HG03139 (cell line): ENCODE measurements around the gene CA10.

Experiments used
- ATAC-seq: cut with Tn5 transposase; IDR thresholded peaks from one replicate; pipeline ENCODE4 v1.9.1; 2021; ENCODE audit not compliant: unreplicated experiment

CA10 gene

DNA sequence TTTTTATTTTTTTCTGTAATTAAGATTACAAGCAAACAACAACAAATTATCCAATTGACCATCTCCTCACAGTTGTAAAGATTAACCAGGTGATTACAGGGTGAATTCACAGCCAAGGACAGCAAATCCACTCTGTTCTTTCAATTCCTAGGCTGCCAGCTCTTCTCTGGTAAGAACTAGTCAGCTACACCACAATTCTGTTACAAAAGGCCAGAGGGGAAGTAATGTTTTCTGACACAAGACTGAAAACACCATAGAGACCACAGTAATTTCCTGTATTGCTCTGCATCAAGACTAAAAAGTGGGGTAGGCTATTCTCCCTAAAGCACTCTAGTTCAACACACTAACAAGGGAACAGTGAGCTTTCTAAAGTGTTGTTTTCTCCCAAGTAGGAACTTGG is 10.6 kb downstream of the CA10 start:
- no peak for ATAC-seq

DNA sequence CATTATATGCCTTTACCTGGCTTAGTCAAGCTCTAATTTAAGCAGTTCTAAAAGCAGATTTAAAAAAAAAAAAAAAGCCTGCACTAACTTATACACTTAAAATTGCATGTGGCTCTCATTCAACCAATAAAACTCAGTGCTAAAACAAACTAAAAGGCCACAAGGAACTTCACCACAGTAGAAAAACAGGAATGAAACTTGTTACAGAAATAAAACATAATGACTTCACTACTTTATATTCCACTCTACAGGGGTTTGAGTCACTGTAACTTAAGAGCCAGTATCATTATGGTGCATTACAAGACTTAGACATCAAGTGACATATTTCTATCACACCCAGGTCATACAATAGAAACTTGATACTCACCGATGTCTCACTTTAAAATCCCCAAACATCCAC is 11.1 kb downstream of the CA10 start:
- no peak for ATAC-seq

DNA sequence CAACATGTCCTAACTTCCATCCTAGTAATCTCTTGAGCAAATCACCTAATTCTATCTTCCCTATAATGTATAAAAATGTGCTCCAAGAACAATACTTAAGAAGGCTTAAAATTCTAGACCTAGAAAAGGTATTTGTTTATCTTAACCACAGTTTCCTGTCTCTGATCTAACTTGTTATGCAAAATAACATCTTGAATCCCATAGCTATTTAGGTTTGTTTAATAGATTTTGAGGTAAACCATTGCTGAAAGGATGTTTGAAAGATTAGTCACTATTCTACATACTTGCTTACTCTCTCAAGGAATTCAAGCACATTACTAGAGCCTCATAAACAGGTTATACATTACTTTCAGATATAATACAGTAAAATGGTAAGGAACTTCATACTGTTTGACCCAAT is 13.0 kb downstream of the CA10 start:
- no peak for ATAC-seq

DNA sequence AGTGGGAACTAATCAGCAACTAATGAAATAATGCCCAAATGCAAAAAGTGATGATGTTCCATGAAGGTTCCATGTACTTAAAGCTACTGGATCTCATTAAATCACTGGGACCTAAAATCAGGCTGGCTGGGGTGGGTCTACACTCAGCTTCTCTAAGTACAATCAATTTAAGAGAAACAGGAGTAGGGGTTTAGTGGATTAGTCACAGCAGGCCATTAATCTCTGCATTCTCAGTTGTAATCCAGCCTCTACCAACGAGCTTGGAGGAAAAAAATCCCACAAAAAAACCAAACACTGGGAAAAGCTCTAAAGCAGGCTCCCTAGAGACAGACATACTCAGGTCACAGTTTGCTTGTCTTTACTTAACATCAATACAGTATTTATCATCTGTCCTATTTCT is 15.0 kb downstream of the CA10 start:
- ATAC-seq, result no peak

DNA sequence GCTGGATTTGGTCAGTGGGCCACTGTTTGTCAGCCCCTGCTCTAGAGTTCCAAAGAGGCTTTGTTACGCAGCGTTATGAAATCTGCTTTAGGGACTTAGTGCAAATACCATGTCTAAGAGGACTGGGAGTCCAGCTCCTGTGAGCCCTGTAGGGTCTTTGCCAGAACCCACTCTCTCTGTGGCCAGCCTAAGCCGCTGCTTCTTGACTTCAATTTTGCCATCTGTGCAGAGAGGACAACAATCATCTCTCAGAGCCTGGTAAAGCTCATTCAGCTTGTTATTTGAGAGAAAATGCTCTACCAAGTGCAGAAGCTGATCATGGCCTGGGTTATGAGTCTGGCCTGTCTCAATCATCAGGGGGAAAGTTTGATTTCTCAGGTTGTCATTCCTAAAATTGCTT is 17.9 kb downstream of the CA10 start:
- ATAC-seq, result no peak

DNA sequence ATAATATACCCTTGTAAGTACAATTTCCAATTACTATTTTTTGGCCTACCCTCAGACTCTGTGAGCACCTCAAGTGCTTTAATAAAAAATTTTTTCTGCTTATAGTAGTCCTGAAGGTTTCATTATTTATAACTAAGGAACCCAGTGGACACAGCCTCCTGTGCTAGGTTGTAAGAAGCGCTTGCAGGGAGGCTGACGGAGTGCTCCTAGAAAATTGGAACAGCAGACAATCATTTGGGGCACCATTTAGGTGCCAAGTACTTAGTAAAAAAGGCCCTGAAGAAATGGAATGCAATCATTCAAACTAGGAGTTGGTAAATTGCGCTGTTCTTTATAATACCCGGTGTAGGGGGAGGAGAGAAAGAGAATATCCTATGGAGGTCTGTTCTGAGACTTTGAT is 19.8 kb downstream of the CA10 start:
- no peak for ATAC-seq

DNA sequence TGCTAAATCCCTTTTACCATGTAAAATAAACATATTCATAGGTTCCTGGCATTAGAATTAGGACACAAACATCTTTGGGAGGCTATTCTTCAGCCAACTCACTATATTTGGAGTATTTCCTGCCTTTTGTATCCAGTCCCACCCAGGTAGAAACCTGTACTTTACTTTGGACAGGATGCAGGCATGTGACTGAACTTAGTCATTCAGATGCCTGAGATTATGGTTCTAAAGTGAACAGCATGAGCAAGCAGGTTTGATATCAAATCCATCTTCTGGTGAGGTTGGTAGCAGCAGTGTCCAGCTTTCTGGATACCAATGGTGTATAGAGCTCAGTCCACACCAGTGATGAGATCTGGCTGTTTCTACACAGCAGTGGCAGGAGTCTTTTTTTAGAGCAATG is 20.2 kb downstream of the CA10 start:
- no peak for ATAC-seq

DNA sequence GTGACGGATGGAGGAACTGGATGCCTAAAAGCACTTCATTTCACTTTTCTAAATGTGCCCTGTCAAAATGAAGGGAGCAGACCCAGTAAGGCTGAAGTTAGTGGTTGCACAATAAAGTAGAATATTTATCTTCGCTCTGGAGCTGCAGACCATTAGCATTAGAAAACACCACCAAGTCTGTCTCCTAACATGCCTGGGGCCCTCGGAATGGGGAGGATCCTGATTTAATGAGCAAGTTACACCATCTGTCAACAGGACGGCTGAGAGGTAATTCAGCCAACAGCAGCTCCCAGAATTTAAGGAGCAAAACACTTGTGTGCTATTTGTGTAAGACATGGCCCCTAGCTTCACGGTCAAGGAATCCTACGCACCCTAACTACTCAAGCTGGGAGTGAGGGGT is 22.3 kb downstream of the CA10 start:
- no peak for ATAC-seq

DNA sequence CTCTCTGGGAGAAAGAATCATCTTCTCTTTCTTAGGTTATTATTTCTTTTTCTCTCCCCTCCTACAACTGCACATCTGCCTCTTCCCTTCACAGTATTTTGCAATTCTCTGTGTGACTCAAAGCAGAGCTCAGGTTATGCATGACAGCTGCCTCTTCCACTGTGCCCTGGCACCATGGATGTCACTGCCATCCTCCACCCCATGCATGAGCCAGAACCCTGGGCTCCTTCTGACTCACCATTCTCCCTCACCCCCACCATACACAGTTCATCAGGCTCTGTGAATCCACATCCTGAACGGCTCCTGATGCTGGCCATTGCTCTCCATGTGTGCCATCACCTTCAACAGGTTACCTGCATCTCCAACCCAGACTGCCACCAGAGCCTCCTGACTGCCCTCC is 23.9 kb downstream of the CA10 start:
- no peak for ATAC-seq

DNA sequence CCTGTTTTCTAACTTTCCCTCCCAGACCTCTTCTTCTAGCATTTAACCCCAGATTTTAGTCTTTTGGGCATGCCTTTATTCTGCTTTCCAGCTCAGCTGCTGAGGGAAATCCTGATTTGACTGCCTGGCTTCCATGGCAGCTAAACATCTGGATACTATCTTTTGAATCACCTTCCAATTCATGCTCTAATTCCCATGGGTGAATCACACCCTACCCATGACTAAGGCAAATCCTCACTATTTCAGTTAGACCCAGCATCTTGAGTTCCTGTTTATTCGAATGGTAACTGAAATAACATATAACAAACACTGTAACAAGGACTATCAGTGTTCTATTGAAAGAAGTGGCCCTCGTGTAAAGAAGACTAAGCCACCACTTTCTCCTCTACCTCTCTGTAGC is 29.8 kb downstream of the CA10 start:
- no peak for ATAC-seq

DNA sequence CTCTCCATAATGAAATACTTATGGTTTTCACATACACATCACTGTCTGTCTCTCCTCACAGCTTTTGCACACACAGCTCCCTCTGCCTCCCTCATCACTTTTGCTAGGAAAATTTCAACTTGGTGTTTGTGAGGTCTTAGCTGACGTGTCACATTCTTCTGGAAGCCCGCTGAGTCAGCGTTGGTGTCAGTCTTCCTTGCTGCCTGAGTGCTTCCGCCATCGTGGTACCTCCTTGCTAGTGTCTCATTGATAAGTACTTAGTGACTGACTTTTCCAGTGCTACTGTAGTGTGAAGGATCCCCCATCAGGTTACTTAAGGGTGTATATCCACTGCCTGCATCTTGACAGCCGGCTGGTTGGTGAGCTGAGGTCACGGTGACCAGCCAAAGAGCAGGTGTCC is 33.5 kb downstream of the CA10 start:
- ATAC-seq, result no peak

DNA sequence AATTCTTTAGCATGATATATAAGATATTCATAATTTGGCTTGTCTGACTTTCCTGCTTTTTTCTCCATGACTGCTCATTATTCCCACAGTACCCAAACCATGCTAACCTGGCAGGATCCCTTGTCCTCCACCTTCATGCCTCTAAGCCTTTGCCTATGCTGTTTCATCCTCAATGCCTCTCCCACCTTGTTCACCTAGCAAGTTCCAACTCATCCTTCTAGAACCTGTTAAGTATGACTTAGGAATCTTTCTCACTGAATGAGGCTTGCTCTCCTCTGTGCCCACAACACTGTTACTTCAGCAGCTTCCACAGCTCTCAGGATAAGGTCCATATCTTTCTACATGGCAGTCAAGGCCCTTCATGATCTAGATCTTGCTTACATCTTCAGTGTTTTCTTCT is 34.0 kb downstream of the CA10 start:
- ATAC-seq, result no peak

DNA sequence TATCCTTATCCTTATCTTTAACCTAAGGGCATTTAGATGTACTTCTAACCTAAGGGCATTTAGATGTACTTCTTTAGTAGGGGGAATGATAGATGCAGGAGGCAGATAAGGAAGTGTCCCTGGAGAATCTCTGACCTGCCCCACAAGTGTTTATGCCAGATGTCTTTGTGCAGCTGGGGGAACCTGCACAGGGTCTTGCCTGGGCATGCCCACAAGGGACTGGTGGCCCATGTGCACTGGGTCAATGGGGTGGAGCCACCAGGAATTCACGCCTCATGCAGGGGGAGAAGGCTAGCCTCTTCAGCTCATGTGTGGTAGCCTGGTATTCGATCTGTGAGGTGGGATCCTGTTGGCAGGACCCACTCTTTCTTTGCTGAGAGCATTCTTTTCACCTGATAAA is 38.0 kb downstream of the CA10 start:
- no peak for ATAC-seq

DNA sequence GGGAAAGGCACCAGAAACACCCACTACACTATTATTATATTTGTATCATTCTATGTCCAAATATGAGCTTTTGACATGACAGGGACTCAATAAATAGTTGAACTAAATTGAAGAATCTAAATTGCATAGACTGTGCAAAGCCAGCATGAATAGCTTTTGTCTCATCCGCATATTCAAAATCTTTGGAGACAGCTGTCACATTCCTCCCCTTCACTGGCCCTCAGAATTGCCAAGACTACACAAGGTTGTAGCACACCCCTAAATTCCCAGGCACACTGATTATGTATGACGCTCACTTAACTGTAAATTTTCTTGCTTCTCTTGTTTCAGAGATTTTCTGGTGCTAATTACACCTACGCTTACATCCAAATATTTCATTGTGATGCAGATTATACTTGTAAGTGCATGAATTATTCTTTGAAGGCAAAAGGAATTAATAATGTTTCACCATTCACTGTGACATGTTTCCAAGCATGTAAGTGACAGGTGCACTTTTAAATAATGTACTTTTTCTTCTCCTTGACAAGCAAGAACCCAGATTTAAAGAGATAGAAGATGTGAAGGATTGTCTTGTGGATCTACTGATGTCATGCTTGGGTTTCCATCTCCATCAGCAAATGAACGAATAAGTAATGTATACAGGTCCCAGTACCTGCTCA is 47.5 kb downstream of the CA10 start:
- ATAC-seq, result no peak

DNA sequence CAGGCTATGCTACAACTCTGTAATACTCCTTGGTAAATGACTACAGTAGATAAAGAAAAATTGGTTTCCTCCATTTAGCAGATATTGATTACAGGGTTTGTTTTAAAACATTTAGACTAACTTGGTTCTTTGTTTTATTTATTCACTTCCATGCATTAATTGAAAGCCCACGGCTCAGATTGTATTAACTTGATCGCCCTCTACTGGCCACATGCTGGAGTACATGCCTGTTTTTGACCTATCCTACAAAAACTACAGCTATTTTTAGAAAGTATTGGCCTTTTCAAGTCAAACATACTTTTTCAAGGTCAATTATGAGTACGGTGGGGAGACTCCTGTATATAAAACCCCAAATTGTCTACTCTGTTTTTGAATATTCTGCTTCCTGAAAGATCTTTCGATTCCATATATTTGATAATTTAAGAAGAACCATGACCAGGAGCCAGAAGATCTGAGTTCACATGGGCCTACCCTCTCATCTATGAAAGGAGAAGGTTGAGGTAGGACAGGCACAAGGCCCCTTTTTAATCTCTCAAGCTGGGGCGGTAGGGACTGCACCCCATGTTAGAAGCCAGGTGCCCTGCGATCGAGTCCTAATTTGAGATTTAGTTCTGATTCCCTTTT is 51.8 kb downstream of the CA10 start:
- no peak for ATAC-seq

DNA sequence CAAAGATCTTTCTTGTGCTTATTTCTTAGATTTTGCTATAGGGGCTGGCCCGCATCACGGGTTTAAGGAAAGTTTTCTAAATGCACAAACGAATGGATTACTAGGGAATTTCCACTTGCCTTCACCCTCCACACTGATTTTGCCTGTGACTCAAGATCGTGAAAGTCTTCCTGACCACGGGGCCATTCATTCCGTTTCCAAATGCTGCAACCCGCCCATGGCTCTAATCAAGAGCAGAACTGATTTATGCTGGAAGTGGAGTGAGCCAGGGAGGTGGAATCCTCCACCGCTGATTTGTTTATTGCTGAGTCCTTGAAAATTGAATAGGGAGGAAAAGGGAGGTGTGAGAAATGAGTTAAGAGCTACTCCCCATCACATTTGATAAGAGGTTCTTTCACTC is 52.4 kb downstream of the CA10 start:
- no peak for ATAC-seq

DNA sequence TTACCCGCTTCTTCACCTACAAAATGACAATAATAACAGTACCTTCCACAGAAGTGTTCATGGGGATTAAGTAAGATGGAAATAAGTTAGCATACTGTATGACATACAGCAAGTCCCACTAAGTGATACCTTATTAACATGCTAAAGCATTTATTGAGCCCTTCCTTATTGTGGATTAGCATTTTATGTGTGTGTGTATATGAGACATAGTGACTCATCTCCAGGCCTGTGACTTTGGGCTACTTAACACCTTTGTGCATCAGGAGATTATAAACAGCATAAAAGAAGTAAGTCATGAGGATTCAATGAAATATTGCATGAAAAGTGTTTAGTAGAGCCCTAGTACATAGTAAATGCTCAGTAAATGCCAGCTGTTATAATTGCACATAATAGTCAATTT is 52.9 kb downstream of the CA10 start:
- no peak for ATAC-seq

DNA sequence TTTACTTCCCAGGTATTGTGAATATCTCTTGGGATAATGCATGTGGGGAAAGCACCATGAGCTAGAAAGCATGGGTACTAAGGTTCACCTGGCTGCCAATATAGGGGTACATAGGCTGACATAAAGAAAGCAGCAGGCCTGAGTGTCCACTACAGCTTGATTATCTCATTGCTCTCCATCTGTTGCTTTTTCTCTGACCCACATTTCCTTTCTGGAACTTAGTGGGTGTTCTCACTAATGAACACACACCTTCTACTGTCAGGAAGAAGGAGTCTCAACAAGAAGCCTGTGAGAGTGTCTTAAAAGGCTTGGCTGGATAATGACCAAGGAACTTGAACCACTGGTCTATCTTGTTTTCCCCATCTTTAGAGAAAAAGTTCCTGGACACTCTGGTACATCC is 62.5 kb downstream of the CA10 start:
- ATAC-seq, result no peak

DNA sequence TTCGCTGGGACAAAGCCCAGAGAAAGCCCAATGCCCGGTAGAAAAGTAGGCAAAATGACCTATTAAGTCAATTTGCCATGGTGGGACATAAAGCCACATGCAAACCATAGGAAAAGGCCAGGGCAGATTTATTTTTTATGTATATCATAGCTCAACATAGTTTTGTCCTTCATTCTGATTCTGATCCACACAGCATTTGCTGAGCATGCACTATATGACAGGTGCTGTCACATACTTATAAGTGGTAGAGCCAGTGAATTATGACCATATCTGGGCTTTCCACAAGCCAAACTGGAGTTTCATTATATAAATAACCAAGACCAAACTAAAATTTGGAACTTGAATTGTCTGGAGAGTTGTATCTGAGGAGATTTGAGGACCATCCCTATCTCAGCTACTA is 74.3 kb downstream of the CA10 start:
- no peak for ATAC-seq

DNA sequence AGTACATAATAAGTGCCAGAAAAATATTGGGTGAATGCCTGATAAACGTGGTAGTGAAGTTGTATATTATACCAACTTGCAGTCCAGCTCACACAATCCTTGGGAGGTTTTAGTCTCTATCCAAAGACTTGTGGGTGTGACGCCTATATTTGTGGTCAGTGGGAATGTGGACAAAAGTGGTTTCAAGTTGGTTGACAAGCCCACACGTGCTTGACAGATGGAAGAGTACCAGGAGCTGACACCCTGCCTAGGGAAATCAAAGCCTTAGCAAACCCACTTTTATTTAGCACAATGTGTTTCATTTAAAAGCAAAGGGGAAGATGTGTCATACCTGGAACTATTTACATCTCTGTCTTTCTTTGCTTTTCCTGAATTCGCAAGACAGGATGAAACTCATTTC is 79.0 kb downstream of the CA10 start:
- no peak for ATAC-seq

DNA sequence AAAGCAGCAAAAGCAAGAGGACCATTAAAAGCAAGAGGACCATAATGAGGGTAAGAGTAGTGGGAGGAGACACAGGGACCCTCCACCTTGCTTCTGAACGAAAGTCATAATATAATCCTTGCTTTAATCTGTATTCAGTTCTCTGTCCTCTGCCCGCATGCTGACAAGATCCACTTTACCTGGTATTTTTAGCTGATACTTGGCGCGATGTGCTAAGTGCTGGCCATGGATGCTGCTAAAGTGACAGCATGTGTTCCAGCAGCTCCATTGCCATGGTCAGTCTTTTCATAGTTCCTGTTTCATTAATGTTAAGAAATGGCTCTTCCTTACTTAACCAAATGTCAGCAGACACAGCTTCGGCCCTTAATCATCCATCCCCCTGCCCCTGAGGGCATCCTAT is 86.8 kb downstream of the CA10 start:
- no peak for ATAC-seq

DNA sequence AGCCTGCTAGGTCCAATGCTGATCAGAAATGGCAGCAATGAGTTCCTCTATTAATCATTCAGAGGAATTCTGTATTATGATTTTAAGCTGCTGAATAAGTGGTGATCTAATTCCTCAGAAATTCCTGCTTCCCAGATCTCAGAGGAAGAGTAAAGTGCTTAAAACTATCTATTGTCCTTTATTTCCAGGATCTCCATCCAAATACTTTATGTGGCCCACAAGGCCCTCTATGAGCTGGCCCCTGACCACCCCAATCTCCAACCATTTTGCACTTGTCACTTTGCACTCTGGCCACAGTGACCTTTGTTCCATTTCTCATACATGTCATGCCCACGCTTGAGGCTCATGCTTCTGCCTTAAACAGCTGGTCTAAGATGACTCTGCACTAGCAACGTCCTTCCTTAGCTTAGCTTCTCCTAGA is 93.7 kb downstream of the CA10 start:
- ATAC-seq, result no peak

DNA sequence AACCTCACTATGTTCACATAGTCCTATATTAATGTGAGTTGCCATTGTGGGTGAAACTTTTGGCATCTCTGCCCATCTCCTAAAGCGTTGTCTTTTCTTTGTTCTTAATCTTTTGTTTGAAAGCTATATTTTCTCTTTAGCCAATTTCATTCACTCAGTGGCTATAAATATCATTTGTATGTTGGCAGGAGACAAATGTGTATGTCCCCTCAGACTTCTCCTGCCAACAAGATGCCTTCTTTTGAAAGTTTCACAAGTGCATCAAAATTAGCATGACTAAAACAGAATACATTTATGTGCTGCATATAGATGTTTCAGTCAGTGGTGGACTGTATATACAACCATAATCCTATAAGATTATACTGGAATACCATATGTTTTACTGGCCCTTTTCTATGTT is 109.0 kb downstream of the CA10 start:
- ATAC-seq, result no peak
